H1 (cell line): Measurements from ENCODE around the gene CREBBP. TPM values are rescaled to one million over a fixed set of nuclear protein-coding genes. Genes with fewer than 3 reads are reported as not detected.

Source experiments
- CTCF ChIA-PET: fragments of 300-600 bp; sonication (Branson Sonifier 250); formaldehyde crosslinking; loops from one replicate; lab custom pipeline; 2021; ENCODE audit not compliant: partially characterized antibody; lab: Charles Lee
- POLR2A ChIA-PET: fragments of 300-600 bp; sonication (Branson Sonifier 250); formaldehyde crosslinking; loops from one replicate; lab custom pipeline; 2021; ENCODE audit warnings: inconsistent platforms; ENCODE audit not compliant: partially characterized antibody; lab: Charles Lee
- DNase-seq, 2 experiments: peaks; one replicate each; pipeline versions ENCODE4 v3.0.0 to v3.0.0-alpha.2; 2010 to 2022; ENCODE audit warnings: low spot score in 2 of 2, low read depth in 1 of 2, mixed read lengths in 1 of 2
- FAIRE-seq: peaks from 2 replicates; lab custom pipeline; 2011; peaks lifted over from hg19 to GRCh38; lab: Jason Lieb, UNC
- H2AFZ ChIP-seq: 2 replicates; pipeline ENCODE4 v1.8.1; 2012; ENCODE audit warnings: low read length, inconsistent platforms
- H2AK5ac ChIP-seq: 2 replicates; pipeline ENCODE4 v1.6.1; 2013; ENCODE audit warnings: low read depth, low read length
- H2BK120ac ChIP-seq: replicated peaks from 2 replicates; pipeline ENCODE3; 2013; ENCODE audit warnings: low read depth, low read length, inconsistent platforms
- H2BK12ac ChIP-seq: 2 replicates; pipeline ENCODE4 v1.6.1; 2013; ENCODE audit warnings: low read depth, low read length
- H2BK15ac ChIP-seq: 2 replicates; pipeline ENCODE4 v1.6.1; 2013; ENCODE audit warnings: low read length
- H2BK20ac ChIP-seq: 2 replicates; pipeline ENCODE4 v1.6.1; 2013; ENCODE audit warnings: low read length
- H2BK5ac ChIP-seq: 2 replicates; pipeline ENCODE4 v1.6.1; 2013; ENCODE audit warnings: low read depth, low read length
- H3K14ac ChIP-seq: 2 replicates; pipeline ENCODE4 v1.6.1; 2013; ENCODE audit warnings: inconsistent platforms; ENCODE audit not compliant: insufficient read length
- H3K18ac ChIP-seq: 2 replicates; pipeline ENCODE4 v1.6.1; 2013; ENCODE audit warnings: low read length; ENCODE audit errors: extremely low read depth
- H3K23ac ChIP-seq: 2 replicates; pipeline ENCODE4 v1.6.1; 2013; ENCODE audit warnings: inconsistent platforms; ENCODE audit not compliant: insufficient read length
- H3K23me2 ChIP-seq: 2 replicates; pipeline ENCODE4 v1.6.1; 2013; ENCODE audit warnings: low read depth, low read length
- H3K27ac ChIP-seq: 2 replicates; pipeline ENCODE4 v1.6.1; 2011; ENCODE audit warnings: low read depth, low read length, inconsistent platforms
- H3K27me3 ChIP-seq, 4 experiments: replicated peaks in 1 of 4; 1 replicate in 1 of 4; 2 replicates in 3 of 4; pipeline versions ENCODE4 v1.6.1 to v1.8.1; 2011 to 2013; ENCODE audit warnings: low read length in 3 of 4, mild to moderate bottlenecking in 3 of 4, inconsistent platforms in 2 of 4, mixed read lengths in 2 of 4, moderate library complexity in 1 of 4; ENCODE audit not compliant: control insufficient read depth in 3 of 4, insufficient read depth in 3 of 4; ENCODE audit errors: extremely low read depth in 1 of 4
- H3K36me3 ChIP-seq, 4 experiments: 2 replicates each; pipeline versions ENCODE4 v1.6.1 to v1.8.1; 2011 to 2013; ENCODE audit warnings: mild to moderate bottlenecking in 4 of 4, low read length in 3 of 4, moderate library complexity in 2 of 4, control low read depth in 1 of 4, inconsistent platforms in 1 of 4; ENCODE audit not compliant: insufficient read depth in 4 of 4, control insufficient read depth in 2 of 4
- H3K4ac ChIP-seq: replicated peaks from 2 replicates; pipeline ENCODE3; 2013; ENCODE audit warnings: low read length, low read depth, mixed read lengths, inconsistent platforms; ENCODE audit not compliant: insufficient read length
- H3K4me1 ChIP-seq, 4 experiments: replicated peaks in 1 of 4; 1 replicate in 1 of 4; 2 replicates in 3 of 4; pipeline versions ENCODE4 v1.6.1 to v1.8.1; 2011 to 2013; ENCODE audit warnings: low read length in 3 of 4, inconsistent platforms in 2 of 4, mixed read lengths in 1 of 4; ENCODE audit not compliant: insufficient read depth in 4 of 4, control insufficient read depth in 3 of 4
- H3K4me2 ChIP-seq, 2 experiments: 2 replicates each; pipeline versions ENCODE4 v1.6.1 to v1.8.1; 2011 to 2013; ENCODE audit warnings: low read depth in 2 of 2, low read length in 2 of 2, control low read depth in 1 of 2, inconsistent platforms in 1 of 2, mild to moderate bottlenecking in 1 of 2; ENCODE audit not compliant: insufficient read depth in 1 of 2
- H3K4me3 ChIP-seq, 4 experiments: fragments of 200-600, 300-600 bp in 1 of 4; sonication (generic), shearing (Covaris generic), sonication (Bioruptor Twin) in 1 of 4; 2 replicates each; pipeline versions ENCODE4 v1.5.1 to v1.8.1; 2011 to 2016; ENCODE audit warnings: low read length in 4 of 4, low read depth in 3 of 4, control low read depth in 2 of 4, inconsistent platforms in 2 of 4, mild to moderate bottlenecking in 2 of 4, mixed read lengths in 1 of 4, moderate library complexity in 1 of 4; ENCODE audit not compliant: insufficient read depth in 2 of 4; ENCODE audit errors: extremely low read depth in 1 of 4
- H3K56ac ChIP-seq: replicated peaks from 2 replicates; pipeline ENCODE3; 2013; ENCODE audit warnings: low read depth, mild to moderate bottlenecking, mixed read lengths, low read length, inconsistent platforms; ENCODE audit not compliant: insufficient read length
- H3K79me1 ChIP-seq: 2 replicates; pipeline ENCODE4 v1.6.1; 2013; ENCODE audit warnings: low read depth, low read length, control low read depth
- H3K79me2 ChIP-seq, 2 experiments: 2 replicates each; pipeline versions ENCODE4 v1.6.1 to v1.8.1; 2012 to 2013; ENCODE audit warnings: low read length in 2 of 2, mild to moderate bottlenecking in 2 of 2, inconsistent platforms in 1 of 2; ENCODE audit not compliant: insufficient read depth in 2 of 2, control insufficient read depth in 1 of 2
- H3K9ac ChIP-seq, 4 experiments: replicated peaks in 1 of 4; 1 replicate in 1 of 4; 2 replicates in 3 of 4; pipeline versions ENCODE4 v1.6.1 to v1.8.1; 2011 to 2013; ENCODE audit warnings: low read depth in 3 of 4, low read length in 3 of 4, control low read depth in 2 of 4, mild to moderate bottlenecking in 2 of 4, moderate library complexity in 2 of 4, inconsistent platforms in 1 of 4; ENCODE audit errors: extremely low read depth in 1 of 4
- H3K9me3 ChIP-seq, 2 experiments: 2 replicates each; pipeline versions ENCODE4 v1.6.1 to v1.8.1; 2012 to 2013; ENCODE audit warnings: mild to moderate bottlenecking in 2 of 2, moderate library complexity in 2 of 2, control low read depth in 1 of 2, inconsistent platforms in 1 of 2, low read depth in 1 of 2, low read length in 1 of 2, mixed read lengths in 1 of 2; ENCODE audit not compliant: insufficient read depth in 2 of 2
- H4K20me1 ChIP-seq, 2 experiments: replicated peaks in 1 of 2; 2 replicates each; pipeline versions ENCODE3 to v1.8.1; 2011 to 2013; ENCODE audit warnings: inconsistent platforms in 2 of 2, low read length in 2 of 2, mild to moderate bottlenecking in 1 of 2; ENCODE audit not compliant: insufficient read depth in 2 of 2, control insufficient read depth in 1 of 2
- H4K5ac ChIP-seq: 2 replicates; pipeline ENCODE4 v1.6.1; 2013; ENCODE audit warnings: low read length, low read depth, mixed read lengths, inconsistent platforms; ENCODE audit not compliant: insufficient read length
- H4K8ac ChIP-seq: 2 replicates; pipeline ENCODE4 v1.8.0; 2013; ENCODE audit warnings: mild to moderate bottlenecking, moderate library complexity, low read length, inconsistent platforms; ENCODE audit not compliant: insufficient read depth; ENCODE audit errors: extremely low read depth
- H4K91ac ChIP-seq: replicated peaks from 2 replicates; pipeline ENCODE3; 2013; ENCODE audit warnings: low read length, mixed read lengths, inconsistent platforms; ENCODE audit not compliant: insufficient read length
- ATF2 ChIP-seq: IDR thresholded peaks from 2 replicates; pipeline ENCODE4 v1.6.1; 2012; ENCODE audit warnings: low read length, inconsistent platforms
- BCL11A ChIP-seq, 2 experiments: IDR thresholded peaks; one replicate each; pipeline ENCODE4 v1.6.1; 2011; ENCODE audit warnings: low read depth in 2 of 2, low read length in 2 of 2, mild to moderate bottlenecking in 2 of 2
- CBX8 ChIP-seq: fragments of 300-800, 300-1000 bp; sonication (generic); IDR thresholded peaks from 2 replicates; pipeline ENCODE4 v1.7.1; 2016; ENCODE audit warnings: low read depth, low read length, borderline replicate concordance
- EZH2 ChIP-seq: fragments of 200-600 bp; sonication (generic); IDR thresholded peaks from 2 replicates; pipeline ENCODE4 v1.7.1; 2012; ENCODE audit warnings: low read depth, mild to moderate bottlenecking, moderate library complexity, low read length, inconsistent platforms; ENCODE audit not compliant: severe bottlenecking
- JUN ChIP-seq: IDR thresholded peaks from 2 replicates; pipeline ENCODE4 v1.6.1; 2011; ENCODE audit warnings: low read depth, mild to moderate bottlenecking, improper control_type of control experiment, low read length
- KDM1A ChIP-seq: fragments of 200-600, 300-600 bp; sonication (generic); IDR thresholded peaks from 2 replicates; pipeline ENCODE4 v1.7.1; 2016; ENCODE audit warnings: mild to moderate bottlenecking, low read length, borderline replicate concordance
- KDM5A ChIP-seq: fragments of 200-600 bp; IDR thresholded peaks from 2 replicates; pipeline ENCODE4 v1.7.1; 2012; ENCODE audit warnings: mild to moderate bottlenecking, low read length, inconsistent platforms, mixed read lengths
- NANOG ChIP-seq: IDR thresholded peaks from 2 replicates; pipeline ENCODE4 v1.6.1; 2011; ENCODE audit warnings: low read length, low read depth, mild to moderate bottlenecking, inconsistent platforms; ENCODE audit not compliant: insufficient read depth, poor library complexity, severe bottlenecking
- POLR2AphosphoS5 ChIP-seq: IDR thresholded peaks from 2 replicates; pipeline ENCODE4 v1.6.1; 2011; ENCODE audit warnings: low read depth, low read length
- RXRA ChIP-seq: IDR thresholded peaks from 2 replicates; pipeline ENCODE4 v1.6.1; 2011; ENCODE audit warnings: low read depth, mild to moderate bottlenecking, low read length, moderate library complexity; ENCODE audit not compliant: insufficient read depth
- SIN3A ChIP-seq, 2 experiments: IDR thresholded peaks in 1 of 2; conservative IDR thresholded peaks in 1 of 2; 2 replicates each; pipeline ENCODE4 v1.6.1; 2011 to 2012; ENCODE audit warnings: low read length in 2 of 2, improper control_type of control experiment in 1 of 2, low read depth in 1 of 2, mild to moderate bottlenecking in 1 of 2
- SRF ChIP-seq: IDR thresholded peaks from 2 replicates; pipeline ENCODE4 v1.6.1; 2011; ENCODE audit warnings: mild to moderate bottlenecking, low read depth, low read length, moderate library complexity
- WGBS, 2 experiments: shearing (Covaris generic) in 1 of 2; methylation state at CpG; one replicate each; pipeline versions ENCODE4 v1.1.6 to v1.1.7; 2013 to 2015; ENCODE audit warnings: low lambda C conversion rate in 2 of 2, mixed read lengths in 2 of 2, inconsistent platforms in 1 of 2, low coverage in 1 of 2, missing lambda C conversion rate in 1 of 2; ENCODE audit not compliant: insufficient replicate concordance in 2 of 2, insufficient coverage in 1 of 2, insufficient read length in 1 of 2; ENCODE audit errors: extremely low coverage in 1 of 2, missing lambda C conversion rate in 1 of 2; 5-methylcytosine and 5-hydroxymethylcytosine counted together
- polyA plus RNA-seq, 7 experiments: library from polyadenylated mRNA; depleted of rRNA in 3 of 7; stranded (reverse) in 5 of 7; unstranded in 2 of 7; fragments of >200 nt in 5 of 7; fragments of 200-250 nt in 2 of 7; gene quantifications; 1 replicate in 5 of 7; 2 replicates in 1 of 7; 4 replicates in 1 of 7; pipeline versions ENCODE4 v1.2.1 to v1.2.3, GENCODE V29; 2011 to 2013; ENCODE audit warnings: missing spikeins in 2 of 7, mixed read lengths in 2 of 7
- total RNA-seq: library from RNA; stranded (reverse); fragmentation: NEBNext Ultra II Directional; extraction: Animal tissue kit (Norgen Biotek cat#: 25700); gene quantifications from 2 replicates; pipeline ENCODE4 v1.2.1, GENCODE V29; 2021

Gene CREBBP
- total and polyA plus RNA-seq, 2 of the 8 experiments (the other 6 are each of a cell fraction or from before 2014, with no cell fraction given): 10.0 to 60.1 TPM

DNA sequence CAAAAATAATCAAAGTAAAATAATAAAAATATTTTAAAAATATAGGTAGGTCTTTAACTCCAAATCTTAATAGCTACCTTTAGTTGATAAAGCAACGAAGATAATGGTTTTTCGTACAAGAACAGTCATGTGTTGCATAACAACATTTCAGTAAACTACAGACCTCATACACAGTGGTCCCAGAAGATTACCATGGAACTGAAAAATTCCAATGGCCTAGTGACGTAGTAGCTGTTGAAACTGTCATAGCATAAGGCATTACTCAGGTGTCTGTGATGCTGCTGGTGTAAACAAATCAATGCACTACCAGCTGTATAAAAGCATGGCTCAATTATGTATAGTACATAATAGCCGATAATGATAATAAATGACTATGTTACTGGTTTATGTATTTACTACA, 43.9 kb downstream of the CREBBP start:
- no peak overlapping the region for H3K27ac ChIP-seq
- DNase-seq (no peak), FAIRE-seq (no peak)
- no peak overlapping the region for H3K23ac ChIP-seq
- H3K27me3 ChIP-seq: no peaks in the 10 kb centered on the region
- peaks cover 0 to 7% (median 4%) of the 10 kb centered on the region in 4 experiments; a peak in 5 of 7 replicates for H3K4me1 ChIP-seq
- H2BK12ac ChIP-seq: no peak overlapping the region
- ChIA-PET CTCF (interaction anchor here (1.3 kb wide), 1 partner anchor 13 kb away, joined by 5 read pairs; no protein-coding TSS in a partner anchor), POLR2A (no interaction called here)
- no peaks in the 10 kb centered on the region; a peak in 1 of 8 replicates for H3K36me3 ChIP-seq
- no peak overlapping the region for H2BK20ac ChIP-seq
- peaks cover 8 to 19% of the 10 kb centered on the region in 2 experiments for H4K20me1 ChIP-seq
- no peak overlapping the region for H3K4ac ChIP-seq
- H3K9me3 ChIP-seq: peaks cover 0 to 4% of the 10 kb centered on the region in 2 experiments; a peak in 1 of 4 replicates
- H2AK5ac ChIP-seq: no peak overlapping the region
- no peak overlapping the region for H3K9ac ChIP-seq
- H4K91ac ChIP-seq: no peak overlapping the region
- WGBS, 2 experiments: 91% methylated on average over 4 of the region's 4 CpGs; no CpG with 5 or more reads in 1 of the 2 experiments
- H3K4me2 ChIP-seq: no peak overlapping the region
- no peak overlapping the region for H3K14ac ChIP-seq
- no peak overlapping the region for H4K8ac ChIP-seq
- no peak overlapping the region for H4K5ac ChIP-seq
- H3K18ac ChIP-seq: no peak overlapping the region
- no peak overlapping the region for H3K4me3 ChIP-seq
- H2BK120ac ChIP-seq: no peak overlapping the region
- H3K79me2 ChIP-seq: peaks cover 17 to 91% of the 10 kb centered on the region in 2 experiments
- H3K79me1 ChIP-seq: peaks cover 4% of the 10 kb centered on the region; the same call in 1 of the 2 replicates
- H2AFZ ChIP-seq: no peak overlapping the region
- no peaks in the 10 kb centered on the region for H3K23me2 ChIP-seq
- H3K56ac ChIP-seq: no peak overlapping the region
- no peak overlapping the region for H2BK15ac ChIP-seq
- H2BK5ac ChIP-seq: no peak overlapping the region
- TF ChIP-seq BCL11A (IDR thresholded peaks at IDR 0.05; ENCODE audit: low read depth in 2 of 2, low read length in 2 of 2) (no peak), NANOG (no peak), KDM1A (no peak), JUN (no peak), ATF2 (no peak), POLR2AphosphoS5 (no peak), KDM5A (no peak), SIN3A (conservative IDR thresholded peaks at IDR 0.05 in 1 of 2, IDR thresholded peaks at IDR 0.05 in 1 of 2; ENCODE audit: low read depth in 1 of 2, low read length in 2 of 2) (no peak), SRF (no peak), CBX8 (no peak), RXRA (no peak), EZH2 (no peak)
